Stimulated activated CD8-positive, alpha-beta memory T cell treated with anti-CD3 and anti-CD28 coated beads, Interleukin-15, amount 100 ng/mL, for 1 hour (primary cell): Measurements from ENCODE around the gene PLA2G12A.

Source experiments
- DNase-seq: peaks from one replicate; pipeline ENCODE4 v3.0.0-alpha.2; 2020; ENCODE audit warnings: low read depth

The PLA2G12A gene

DNA sequence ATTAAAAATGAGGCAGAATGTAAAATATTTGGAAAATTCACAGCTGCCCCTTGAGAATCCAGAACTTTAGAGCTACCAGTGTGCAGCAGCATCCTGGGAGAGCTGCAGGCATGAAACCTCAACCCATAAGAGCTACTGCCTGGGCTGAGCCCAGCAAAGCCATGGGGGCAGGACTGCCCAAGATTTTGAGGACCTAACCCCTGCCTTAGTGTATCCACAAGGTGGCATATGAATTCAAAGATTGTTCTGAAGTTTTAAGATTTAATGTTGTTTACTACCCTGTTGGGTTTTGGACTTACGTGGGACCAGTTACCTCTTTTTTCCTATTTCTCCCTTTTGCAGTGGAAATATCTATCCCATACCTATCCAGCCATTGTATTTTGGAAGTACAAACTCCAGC is 53.0 kb downstream of the PLA2G12A start:
- DNase-seq, result no peak

DNA sequence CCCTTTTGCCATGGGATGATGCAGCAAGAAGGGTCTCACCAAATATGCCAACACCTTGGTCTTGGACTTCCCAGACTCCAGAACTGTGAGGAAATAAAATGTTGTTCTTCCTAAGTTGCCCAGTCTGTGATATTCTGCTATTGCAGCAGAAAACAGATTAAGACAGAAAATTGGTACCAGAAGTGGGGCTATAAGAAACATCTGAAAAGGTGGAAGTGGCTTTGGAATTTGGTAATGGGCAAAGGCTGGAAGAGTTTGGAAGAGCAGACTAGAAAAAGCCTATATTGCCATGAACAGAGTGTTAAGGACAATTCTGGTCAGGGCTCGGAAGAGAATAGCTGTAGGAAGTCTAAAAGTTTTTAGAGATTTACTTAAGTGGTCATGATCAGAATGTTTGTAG is 54.0 kb downstream of the PLA2G12A start:
- no peak for DNase-seq

DNA sequence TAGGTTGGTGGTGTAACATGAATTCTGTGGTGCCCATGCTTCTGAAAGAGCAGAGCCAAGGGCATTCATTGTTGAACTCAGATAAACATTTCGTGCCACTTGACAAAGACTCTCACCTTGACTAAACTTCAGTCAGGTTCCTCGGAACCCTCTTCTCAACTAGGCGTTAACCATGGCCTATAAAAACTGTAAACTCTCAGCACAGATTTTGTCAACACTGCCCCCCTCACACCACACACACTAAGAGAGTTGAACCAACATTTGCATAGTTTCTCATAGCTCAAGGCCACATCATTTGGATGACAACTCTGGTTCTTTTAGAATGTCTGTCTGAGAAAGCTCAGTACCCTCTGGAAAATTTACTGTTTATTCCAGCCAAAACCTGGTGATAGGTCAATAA is 54.7 kb downstream of the PLA2G12A start:
- DNase-seq, result no peak

DNA sequence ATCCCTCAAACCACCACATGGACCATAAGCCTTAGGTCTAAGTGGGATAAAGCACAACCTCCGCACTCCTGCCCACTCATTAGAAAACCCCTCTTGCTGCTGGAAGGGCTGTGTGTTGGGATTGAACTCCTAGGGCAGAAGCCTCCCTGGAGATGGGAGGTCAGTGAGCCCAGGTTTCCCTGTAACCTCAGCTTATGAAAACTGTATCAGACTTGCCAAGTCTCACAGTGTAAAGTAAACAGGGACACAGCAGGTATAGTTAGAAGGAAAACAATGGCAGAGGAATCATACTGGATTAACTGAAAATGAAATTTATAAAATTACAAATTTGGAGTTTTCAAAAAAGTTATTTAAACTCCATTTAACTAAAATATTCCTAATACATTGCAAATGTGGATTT is 56.6 kb downstream of the PLA2G12A start:
- no peak for DNase-seq

DNA sequence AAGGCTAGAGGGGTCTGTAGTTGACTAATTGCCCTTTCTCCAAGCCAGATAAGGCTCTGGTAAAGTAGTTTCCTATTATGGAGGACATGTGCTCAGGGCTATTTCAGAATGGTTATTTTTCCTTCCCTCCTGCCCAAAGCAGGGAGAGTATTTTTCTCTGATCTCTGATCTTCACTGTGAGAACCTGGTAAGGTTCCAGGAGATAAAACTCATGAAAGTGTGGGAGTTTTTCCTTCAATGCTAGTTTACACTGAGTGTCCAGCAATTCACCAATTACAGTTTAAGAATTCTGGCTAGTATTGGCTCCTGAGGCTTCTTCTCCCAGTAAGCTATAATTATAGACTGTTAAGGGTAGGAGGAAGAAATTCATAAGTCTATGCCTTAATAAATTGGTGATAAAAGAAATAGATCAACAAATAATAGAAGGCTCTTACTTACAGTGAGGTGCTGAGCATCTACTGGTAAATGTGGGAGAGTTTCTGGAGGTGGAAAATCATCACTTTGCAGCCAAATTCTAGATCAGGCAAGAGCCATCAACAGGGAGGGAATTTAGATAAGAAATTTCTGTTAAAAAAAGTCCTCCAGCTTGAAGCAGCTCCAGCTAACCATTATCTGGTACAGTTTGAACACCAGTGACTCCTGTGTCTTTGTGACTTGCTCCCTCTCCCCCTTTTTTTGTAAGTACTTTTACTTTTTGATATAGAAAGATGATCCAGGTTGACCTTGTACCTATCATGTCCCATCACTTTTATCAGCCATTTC is 57.5 kb downstream of the PLA2G12A start:
- no peak for DNase-seq

DNA sequence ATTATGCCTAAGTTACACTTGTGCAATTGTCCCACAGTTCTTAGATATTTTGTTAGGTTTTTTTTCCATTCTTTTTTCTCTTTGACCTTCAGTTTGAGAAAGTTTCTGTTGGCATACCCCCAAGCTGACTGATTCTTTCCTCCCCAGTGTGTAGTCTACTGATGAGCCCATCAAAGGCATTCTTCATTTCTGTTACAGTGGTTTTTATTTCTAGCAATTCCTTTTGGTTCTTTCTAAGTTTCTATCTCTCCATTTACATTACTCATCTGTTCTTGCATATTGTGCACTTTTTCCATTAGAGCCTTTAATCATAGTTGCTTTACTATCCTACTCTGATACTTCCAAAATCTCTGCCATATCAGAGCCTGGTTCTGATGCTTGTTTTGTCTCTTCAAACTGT is 58.5 kb downstream of the PLA2G12A start:
- no peak for DNase-seq

DNA sequence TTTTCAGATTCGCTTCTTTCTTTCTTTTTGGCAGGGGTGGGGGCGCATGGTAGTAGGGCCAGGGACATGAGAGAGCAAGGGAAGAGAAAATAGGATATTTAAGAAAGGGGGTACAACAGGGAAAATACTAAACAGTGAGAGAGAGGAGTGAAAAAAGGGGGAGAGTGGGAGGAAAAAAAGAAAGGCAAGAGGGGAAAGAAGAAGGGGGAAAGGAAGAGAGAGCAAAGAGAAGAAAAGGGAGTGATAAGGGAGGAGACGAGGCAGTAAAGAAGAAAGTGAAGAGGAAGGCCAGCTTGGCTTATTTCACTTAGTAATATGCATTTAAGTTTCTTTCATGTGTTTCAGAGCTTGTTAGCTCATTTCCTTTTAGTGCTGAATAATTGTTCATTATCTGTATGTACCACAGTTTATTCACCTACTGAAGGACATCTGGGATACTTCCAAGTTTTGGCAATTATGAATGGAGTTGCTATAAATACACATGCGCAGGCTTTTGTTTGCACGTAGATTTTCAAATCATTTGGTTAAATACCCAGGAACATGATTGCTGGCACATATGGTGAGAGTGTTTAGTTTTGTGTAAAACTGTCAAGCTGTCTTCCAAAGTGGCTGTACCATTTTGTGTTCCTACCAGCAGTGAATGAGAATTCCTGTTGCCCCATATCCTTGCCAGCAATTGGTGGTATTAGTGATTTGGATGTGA is 63.9 kb downstream of the PLA2G12A start:
- no peak for DNase-seq

DNA sequence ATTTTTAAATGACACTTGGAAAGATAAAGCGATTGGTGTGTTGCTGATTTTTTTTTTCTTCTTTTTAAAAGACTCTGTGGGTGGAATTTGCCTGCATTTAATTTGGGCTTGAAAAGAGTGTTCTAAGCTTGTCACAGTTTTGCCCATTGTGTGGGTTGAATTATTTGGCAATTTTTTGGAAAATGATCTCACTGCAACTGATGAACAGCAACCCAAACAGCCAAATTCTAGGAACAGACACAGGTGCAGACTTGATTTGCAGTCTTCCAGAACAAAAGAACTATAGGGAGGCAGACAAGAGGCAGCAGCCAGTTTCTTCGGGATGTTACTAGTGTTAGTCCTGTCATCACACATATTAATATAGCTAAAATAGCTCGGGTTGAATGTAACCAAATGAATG is 67.1 kb downstream of the PLA2G12A start:
- DNase-seq, result no peak

DNA sequence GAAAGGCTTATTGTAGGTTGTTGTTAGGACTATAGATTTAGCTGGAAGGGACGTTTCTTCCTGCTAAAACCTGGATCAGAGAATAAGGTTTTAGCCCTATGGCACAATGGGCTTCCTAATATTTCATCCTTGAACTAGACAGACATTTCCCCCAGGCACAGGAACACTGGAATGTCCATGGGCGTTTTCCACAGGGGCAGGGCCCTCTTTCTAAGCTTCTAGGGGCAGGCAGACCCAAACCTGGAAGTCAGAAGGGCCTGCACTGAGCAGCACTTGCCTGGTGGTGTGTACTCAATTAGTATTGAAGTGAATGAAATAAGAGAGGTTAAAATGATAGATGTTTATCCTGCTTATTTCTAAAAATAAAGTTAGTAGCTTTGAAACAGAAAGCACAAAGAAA is 67.8 kb downstream of the PLA2G12A start:
- DNase-seq, result no peak
